ENCODE results near the gene ABCB11.

GRCh38 chr2:169041594-169041993 is 10.5 kb upstream of the ABCB11 start:
- TF ChIP-seq GATA3 (IDR thresholded peaks at IDR 0.05; ENCODE audit: low read depth, low read length) (no peak), GATA2 (IDR thresholded peaks at IDR 0.05; ENCODE audit: low read depth, low read length) (no peak)

All from SH-SY5Y (cell line).